B cell (primary cell): ENCODE data around the gene FBXO44.

Source experiments
- EZH2 ChIP-seq: IDR thresholded peaks from 2 replicates; pipeline ENCODE4 v1.6.1; 2012; ENCODE audit warnings: borderline replicate concordance, low read depth, mild to moderate bottlenecking, moderate library complexity, low read length; ENCODE audit not compliant: insufficient read depth, poor library complexity, severe bottlenecking
- TF ChIP-seq, protein P1 (sequence below): fragments of 200-600 bp; IDR thresholded peaks from one replicate; pipeline ENCODE4 v1.8.0; 2022; ENCODE audit warnings: antibody characterized with exemption, mild to moderate bottlenecking

DNA sequence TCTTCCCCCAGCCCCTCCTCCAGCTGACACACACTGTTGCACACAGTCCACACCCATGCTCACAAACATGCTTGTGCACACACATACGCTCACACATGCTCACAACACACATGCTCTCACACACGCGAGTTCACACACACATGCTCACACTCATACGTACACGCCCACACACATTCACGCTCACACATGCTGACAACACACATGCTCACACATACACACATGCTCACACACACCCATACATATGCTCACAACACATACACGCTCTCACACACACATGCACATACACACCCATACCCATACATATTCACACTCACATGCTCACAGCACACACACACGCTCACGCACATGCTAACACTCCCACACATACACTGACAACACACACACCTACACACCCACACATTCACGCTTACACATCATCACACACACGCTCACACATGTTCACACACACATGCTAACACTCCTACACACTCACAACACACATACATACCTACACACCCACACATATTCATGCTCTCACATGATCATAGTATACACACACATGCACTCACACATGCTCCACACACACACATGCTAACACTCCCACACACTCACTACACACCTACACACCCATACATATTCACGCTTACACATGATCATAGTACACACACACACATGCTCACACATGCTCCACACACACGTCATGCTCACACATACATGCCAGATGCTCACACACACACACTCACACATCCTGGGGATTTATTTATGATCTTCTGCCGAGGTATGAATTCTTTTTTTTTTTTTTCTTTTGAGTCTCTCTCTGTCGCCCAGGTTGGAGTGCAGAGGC is 47.5 kb downstream of the FBXO44 start:
- TF ChIP-seq EZH2, result no peak
- TF ChIP-seq, protein P1, sequence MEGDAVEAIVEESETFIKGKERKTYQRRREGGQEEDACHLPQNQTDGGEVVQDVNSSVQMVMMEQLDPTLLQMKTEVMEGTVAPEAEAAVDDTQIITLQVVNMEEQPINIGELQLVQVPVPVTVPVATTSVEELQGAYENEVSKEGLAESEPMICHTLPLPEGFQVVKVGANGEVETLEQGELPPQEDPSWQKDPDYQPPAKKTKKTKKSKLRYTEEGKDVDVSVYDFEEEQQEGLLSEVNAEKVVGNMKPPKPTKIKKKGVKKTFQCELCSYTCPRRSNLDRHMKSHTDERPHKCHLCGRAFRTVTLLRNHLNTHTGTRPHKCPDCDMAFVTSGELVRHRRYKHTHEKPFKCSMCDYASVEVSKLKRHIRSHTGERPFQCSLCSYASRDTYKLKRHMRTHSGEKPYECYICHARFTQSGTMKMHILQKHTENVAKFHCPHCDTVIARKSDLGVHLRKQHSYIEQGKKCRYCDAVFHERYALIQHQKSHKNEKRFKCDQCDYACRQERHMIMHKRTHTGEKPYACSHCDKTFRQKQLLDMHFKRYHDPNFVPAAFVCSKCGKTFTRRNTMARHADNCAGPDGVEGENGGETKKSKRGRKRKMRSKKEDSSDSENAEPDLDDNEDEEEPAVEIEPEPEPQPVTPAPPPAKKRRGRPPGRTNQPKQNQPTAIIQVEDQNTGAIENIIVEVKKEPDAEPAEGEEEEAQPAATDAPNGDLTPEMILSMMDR, result no peak
